ENCODE data around the gene HTT. TPM values are rescaled to one million over a fixed set of nuclear protein-coding genes. Genes with fewer than 3 reads are reported as not detected.
A peak's percentile ranks its signal among the peaks of the same experiment; 100 is the strongest.

HTT gene
- total RNA-seq, 1 experiment from 2014 or later, result 17.0 TPM

GRCh38 chr4:3248811-3249661 lies 174.6 kb downstream of the HTT start, which contains the start of gene MSANTD1:
MSANTD1 (plus strand) TSS chr4:3249159; CDS start chr4:3249223, 64 bp downstream.
- no peak for DNase-seq (ENCODE audit: low spot score)

- DNase-seq (ENCODE audit: low spot score), result no peak
These were observed 175.4 kb downstream of the HTT start for GRCh38 chr4:3249711-3250437.

GRCh38 chr4:3250438-3250955 lies 176.0 kb downstream of the HTT start:
- DNase-seq (ENCODE audit: low spot score), result no peak

GRCh38 chr4:3250956-3251690 lies 176.6 kb downstream of the HTT start:
- peak; percentile 44 for DNase-seq (ENCODE audit: low spot score)

GRCh38 chr4:3251691-3252479 lies 177.4 kb downstream of the HTT start:
- no peak for DNase-seq (ENCODE audit: low spot score)

GRCh38 chr4:3252480-3252828 lies 178.0 kb downstream of the HTT start:
- DNase-seq (ENCODE audit: low spot score), result no peak

- no peak for DNase-seq (ENCODE audit: low spot score)
These were observed 178.6 kb downstream of the HTT start for GRCh38 chr4:3252831-3253641.

- DNase-seq (ENCODE audit: low spot score), result no peak
These were observed 179.3 kb downstream of the HTT start for GRCh38 chr4:3253808-3254207.

GRCh38 chr4:3254302-3255131 lies 180.0 kb downstream of the HTT start:
- DNase-seq (ENCODE audit: low spot score), result no peak

- no peak for DNase-seq (ENCODE audit: low spot score)
These were observed 181.2 kb downstream of the HTT start for GRCh38 chr4:3255611-3256186.

- no peak for DNase-seq (ENCODE audit: low spot score)
These were observed 182.0 kb downstream of the HTT start for GRCh38 chr4:3256230-3257102.

GRCh38 chr4:3257103-3257555 lies 182.6 kb downstream of the HTT start:
- no peak for DNase-seq (ENCODE audit: low spot score)

GRCh38 chr4:3257556-3258482 lies 183.3 kb downstream of the HTT start:
- peak; percentile 64 for DNase-seq (ENCODE audit: low spot score)

- no peak for DNase-seq (ENCODE audit: low spot score)
These were observed 187.1 kb downstream of the HTT start for GRCh38 chr4:3261411-3262207.

GRCh38 chr4:3262208-3263052 lies 187.9 kb downstream of the HTT start:
- DNase-seq (ENCODE audit: low spot score), result no peak
